Hematopoietic multipotent progenitor cell treated with erythropoietin and hydrocortisone succinate and interleukin-3 and kit ligand, for 8 days (in vitro differentiated cells): ENCODE results near the gene MAP4.
"Not testable (repeated sequence)": the region's sequence is repeated elsewhere in the genome, so short reads cannot be mapped to it uniquely, and the experiment has no call there.

Experiments
- DNase-seq: peaks from one replicate; pipeline ENCODE4 v3.0.0-alpha.2; 2015

MAP4 gene

GRCh38 chr3:48013288-48013980 lies 2.8 kb downstream of the MAP4 start:
- peak; percentile 85 for DNase-seq

DNA sequence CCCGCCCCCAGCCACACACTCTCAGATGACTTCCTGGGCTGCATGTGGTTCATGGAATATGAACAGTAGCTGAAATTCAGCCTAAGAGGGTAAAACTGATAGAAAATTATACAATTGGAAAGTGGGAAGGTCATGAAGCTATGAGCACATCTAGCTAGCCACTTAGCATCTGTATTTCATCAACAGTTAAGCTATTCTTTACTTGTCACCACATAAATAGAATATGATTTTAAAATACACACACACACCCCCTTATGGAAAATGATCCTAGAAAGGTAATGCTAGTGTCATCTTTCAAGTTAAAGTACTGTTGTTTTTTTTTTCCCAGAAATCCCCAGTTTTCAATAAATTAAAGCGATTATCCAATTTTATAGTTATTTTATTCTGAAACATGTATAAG lies 3.6 kb downstream of the MAP4 start:
- DNase-seq, result no peak

- DNase-seq, result peak; percentile 15
Measured at GRCh38 chr3:48008066-48008465, 8.2 kb downstream of the MAP4 start.

DNA sequence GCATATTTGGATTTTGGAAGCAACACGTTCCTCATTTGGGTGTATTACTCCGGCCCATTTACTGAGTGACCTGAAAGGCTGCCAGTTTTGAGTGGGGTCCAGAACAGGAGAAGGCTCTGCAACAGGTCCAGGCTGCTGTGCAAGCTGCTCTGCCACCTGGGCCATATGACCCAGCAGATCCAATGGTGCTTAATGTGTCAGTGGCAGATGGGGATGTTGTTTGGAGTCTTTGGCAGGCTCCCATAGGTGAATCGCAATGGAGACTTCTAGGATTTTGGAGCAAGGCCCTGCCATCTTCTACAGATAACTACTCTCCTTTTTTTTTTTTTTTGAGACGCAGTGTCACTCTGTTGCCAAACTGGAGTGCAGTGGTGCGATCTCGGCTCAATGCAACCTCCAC lies 8.9 kb downstream of the MAP4 start:
- DNase-seq, result not testable (repeated sequence)

DNA sequence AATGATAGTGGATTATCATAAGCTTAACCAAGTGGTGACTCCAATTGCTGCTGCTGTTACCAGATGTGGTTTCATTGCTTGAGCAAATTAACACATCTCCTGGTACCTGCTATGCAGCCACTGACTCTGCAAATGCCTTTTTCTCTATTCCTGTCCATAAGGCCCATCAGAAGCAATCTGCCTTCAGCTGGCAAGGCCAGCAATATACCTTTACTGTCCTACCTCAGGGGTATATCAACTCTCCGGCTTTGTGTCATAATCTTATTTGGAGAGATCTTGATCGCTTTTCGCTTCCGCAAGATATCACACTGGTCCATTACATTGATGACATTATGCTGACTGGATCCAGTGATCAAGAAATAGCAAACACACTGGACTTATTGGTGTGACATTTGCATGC lies 9.4 kb downstream of the MAP4 start:
- DNase-seq, result not testable (repeated sequence)

DNA sequence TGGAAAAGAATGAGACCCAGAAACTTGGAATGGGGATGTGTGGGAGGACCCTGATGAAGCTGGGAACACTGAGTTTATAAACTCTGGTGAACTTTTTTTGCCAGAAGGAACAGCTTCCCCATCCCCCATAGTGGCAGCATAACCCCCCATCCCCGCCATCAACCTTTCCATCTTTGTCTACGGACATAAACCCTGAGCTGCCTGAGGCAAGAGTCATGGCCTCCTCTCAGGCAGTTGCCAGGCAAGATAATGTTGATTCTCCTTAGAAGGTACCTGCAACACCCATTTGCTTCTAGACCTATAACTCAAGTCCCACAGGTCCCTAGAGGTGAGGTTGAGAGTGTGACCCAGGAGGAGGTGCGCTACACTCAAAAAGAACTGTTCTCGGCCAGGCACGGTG lies 11.5 kb downstream of the MAP4 start:
- DNase-seq, result no peak

- DNase-seq, result no peak
Measured at GRCh38 chr3:48002787-48003186, 13.4 kb downstream of the MAP4 start.

DNA sequence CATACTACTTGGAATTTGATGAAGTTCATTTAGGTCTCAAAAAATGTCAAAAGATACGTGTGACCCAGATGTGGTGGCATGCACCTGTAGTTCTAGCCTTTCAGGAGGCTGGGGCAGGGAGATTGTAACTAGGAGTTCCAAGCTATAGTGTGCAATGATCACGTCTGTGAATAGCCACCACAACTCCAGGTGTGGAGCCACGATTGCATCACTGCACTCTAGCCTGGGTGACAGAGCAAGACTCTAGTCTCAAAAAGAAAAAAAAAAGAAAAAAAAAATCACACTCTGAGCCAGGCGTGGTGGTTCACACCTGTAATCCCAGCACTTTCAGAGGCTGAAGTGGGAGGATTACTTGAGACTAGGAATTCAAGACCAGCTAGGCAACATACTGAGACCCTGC lies 14.2 kb downstream of the MAP4 start:
- no peak for DNase-seq

- DNase-seq, result no peak
Measured at GRCh38 chr3:48000212-48000611, 16.0 kb downstream of the MAP4 start.

- DNase-seq, result no peak
Measured at GRCh38 chr3:47996440-47996839, 19.8 kb downstream of the MAP4 start.

DNA sequence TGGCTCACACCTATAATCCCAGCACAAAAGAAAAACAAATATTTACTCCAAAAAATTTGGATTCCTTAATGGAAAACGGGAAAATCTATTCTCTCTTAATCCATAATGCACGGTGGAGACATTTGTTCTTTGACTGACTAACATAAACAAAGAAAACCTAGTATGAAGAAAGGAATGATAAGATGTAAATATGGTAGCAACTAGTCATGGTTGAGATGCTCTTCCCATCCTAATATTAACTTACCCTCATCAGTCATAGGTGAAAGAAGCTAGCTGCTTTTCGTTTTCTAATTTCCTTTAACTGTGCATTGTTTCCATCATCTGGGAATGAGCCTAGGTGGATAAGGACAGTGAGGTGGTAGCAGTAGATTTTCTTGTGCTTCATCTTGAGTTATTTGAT lies 22.0 kb downstream of the MAP4 start:
- no peak for DNase-seq

GRCh38 chr3:47991341-47991740 lies 24.9 kb downstream of the MAP4 start:
- no peak for DNase-seq

DNA sequence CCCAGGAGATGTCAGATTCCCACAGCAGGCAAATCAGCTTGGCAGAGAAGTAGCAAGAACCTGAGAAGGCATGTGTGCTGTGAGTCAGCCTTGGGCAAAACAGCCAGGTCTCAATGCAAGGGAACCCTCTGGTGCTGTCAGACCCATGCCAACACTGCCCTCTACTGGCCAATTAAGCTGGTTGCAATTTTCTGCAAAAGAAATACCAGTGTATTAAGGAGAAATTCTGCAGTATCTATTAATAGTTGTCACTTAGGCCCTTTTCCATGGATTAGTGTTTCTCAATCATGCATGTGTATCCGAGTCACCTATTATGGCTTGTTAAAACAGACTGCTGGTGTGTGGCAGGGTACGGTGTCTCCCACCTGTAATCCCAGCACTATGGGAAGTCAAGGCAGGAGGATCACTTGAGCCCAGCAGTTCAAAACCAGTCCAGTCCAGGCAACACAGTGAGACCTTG lies 26.2 kb downstream of the MAP4 start:
- DNase-seq, result peak; percentile 88

DNA sequence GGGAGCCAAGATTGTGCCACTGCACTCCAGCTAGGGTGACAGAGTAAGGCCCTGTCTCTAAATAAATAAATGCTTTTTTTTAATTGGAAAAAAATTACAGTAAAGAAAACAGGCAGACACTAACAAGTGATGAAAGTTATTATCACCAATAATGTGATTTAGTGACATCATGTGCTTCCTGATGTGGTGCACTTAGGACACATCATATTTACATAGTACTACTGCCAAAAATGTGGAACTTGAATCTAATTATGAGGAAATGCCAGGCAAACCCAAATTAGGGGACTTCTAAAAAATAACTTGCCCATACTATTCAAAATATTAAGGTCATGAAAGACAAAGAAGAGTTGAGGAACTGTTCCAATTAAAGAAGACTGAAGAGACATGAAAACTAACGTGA lies 30.8 kb downstream of the MAP4 start:
- no peak for DNase-seq

DNA sequence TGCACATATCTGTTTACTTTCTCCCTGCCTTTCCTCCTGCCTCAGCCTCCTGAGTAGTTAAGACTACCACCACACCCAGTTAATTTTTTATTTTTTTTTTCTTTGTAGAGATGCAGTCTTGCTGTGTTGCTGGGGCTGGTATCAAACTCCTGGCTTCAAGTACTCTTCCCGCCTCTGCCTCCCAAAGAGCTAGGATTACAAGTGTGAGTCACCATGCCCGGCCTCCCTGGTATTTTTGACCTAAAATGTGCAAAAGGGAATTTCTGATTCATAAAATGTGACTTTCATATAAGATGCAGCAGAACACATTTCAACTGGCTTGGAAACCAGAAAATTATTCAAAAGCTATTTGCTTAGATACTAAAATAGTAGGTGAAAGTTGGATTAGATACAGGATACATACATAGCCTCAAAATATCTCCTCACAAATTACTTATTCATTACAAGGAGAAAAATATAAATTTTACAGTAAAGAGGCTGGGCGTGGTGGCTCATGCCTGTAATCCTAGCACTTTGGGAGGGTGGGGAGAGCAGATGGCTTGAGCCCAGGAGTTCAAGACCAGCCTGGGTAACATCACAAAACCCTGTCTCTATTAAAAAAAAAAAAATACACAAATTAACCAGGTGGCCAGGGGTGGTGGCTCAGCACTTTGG lies 32.0 kb downstream of the MAP4 start:
- no peak for DNase-seq

DNA sequence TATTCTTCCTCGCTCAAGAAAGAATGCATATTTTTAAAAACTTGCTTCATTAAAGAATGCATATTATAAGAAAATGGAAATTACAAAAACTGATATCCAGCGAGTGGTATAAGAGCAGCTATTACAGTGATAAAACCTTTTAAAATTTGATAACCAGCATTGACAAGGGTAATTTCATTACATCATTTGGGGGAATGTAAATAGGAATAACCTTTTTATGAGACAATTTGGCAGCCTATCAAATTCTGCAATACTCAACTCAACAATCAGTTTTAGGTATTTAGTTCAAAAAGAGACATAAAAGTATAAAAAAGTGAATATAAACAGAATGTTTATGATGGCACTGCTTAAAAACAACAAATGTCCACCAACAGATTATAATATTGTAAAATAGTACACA lies 35.4 kb downstream of the MAP4 start:
- no peak for DNase-seq

- no peak for DNase-seq
Measured at GRCh38 chr3:47979070-47979469, 37.1 kb downstream of the MAP4 start.

DNA sequence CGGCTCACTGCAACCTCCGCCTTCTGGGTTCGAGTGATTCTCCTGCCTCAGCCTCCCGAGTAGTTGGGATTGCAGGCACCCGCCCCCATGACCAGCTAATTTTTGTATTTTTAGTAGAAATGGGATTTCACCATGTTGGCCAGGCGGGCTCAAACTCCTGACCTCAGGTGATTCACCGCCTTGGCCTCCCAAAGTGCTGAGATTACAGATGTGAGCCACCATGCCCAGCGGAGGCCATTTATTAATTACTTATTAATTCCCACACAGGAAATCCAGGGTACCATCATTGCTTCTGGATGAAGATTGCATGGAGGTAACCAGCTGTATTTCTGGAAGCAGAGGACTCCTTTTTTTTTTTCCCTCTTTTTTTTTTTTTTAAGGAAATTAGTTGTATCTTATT lies 37.8 kb downstream of the MAP4 start:
- DNase-seq, result no peak

DNA sequence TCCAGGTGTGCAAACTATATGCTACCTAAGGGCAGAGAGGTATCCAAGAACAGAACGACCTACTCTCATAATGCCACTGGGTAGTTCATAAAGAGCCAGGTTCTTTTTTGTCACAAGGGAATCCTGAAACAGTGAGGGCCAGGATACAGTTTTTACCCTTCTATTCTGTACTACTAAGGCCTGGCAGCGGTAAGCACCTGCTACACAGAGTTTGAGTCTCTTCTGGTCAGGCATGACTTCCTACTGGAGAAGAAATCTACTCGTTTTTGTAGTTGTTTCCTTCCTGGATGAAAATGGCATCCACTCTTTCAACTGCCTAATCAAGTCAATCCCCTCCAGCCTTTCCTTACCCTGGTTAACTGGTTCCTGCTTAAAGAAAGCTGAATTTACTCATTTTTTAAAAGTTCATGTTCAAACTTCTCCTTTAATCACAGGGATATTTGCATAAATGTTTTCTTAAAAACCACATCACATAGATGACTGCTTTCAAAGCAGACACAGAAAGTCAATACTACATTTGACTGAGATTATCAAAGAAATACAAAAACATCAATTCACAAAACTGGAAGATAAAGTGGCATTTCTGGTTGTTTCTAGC lies 40.0 kb downstream of the MAP4 start:
- DNase-seq, result no peak

DNA sequence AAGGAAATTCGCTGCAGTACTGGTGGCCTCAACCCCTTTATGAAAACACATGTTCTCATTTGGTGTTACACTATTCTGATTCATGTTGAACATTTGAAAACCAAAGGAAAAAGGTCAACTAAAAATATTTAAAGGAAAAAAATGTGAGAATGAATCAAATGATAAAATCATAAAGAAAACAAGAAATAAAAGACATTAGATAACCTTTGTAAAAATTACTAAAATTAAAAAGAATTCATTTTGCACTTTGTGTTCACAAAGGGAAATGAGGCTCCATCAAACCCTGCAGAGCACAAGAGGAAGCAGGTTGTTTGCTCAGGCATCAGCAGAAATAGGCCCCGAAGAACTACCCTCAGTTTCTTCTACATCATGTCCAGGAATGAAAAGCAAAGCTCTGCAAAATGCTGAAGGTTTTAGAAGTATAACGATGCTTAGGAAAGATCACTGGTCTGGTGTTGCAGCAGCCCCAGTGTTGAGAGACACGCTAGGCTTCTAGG lies 41.2 kb downstream of the MAP4 start:
- DNase-seq, result no peak

- no peak for DNase-seq
Measured at GRCh38 chr3:47971081-47971480, 45.1 kb downstream of the MAP4 start.

- DNase-seq, result no peak
Measured at GRCh38 chr3:47964740-47965139, 51.5 kb downstream of the MAP4 start.

DNA sequence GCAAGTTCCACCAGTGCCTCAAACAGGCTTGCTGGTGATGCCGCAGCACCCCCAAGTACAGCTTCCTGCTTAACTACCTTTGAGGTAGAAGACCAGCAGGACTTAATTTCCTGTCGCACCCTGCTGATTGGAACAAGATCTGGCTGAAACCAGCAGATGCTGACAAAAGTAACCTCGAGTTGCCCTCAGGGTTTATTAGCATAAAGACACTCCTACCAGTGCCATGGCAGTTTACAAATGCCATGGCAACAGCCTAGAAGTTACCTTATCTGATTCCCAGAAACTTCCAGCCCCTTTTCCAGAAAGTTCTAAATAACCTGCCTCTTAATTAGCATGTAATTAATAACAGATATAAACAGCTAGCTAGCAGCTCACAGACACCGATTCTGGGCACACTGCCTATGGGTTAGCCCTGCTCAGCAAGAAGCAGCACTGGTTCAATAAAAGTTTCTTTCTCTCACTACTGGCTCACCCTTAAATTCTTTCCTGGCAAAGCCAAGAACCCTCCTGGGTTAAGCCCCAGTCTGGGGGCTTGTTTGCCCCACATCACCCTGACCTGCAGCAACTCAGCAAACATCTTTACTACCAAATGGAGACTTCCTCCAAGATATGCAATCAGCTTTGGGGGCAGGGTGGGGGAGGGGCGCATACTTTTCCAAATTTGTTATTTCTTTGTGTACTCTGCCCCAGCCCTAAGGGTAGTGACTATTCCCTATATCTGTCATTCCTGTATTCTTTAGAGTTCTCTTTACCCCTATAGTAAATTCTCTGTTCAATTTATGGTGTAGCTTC lies 54.2 kb downstream of the MAP4 start:
- DNase-seq, result peak; percentile 69
